CD4-positive, alpha-beta T cell treated with Interleukin-4 for 1 hour (primary cell): ENCODE results near the gene LDLRAD4.

Experiments
- DNase-seq, 2 donors: peaks; one replicate each; pipeline ENCODE4 v3.0.0-alpha.2; 2020 to 2022

The LDLRAD4 gene

DNA sequence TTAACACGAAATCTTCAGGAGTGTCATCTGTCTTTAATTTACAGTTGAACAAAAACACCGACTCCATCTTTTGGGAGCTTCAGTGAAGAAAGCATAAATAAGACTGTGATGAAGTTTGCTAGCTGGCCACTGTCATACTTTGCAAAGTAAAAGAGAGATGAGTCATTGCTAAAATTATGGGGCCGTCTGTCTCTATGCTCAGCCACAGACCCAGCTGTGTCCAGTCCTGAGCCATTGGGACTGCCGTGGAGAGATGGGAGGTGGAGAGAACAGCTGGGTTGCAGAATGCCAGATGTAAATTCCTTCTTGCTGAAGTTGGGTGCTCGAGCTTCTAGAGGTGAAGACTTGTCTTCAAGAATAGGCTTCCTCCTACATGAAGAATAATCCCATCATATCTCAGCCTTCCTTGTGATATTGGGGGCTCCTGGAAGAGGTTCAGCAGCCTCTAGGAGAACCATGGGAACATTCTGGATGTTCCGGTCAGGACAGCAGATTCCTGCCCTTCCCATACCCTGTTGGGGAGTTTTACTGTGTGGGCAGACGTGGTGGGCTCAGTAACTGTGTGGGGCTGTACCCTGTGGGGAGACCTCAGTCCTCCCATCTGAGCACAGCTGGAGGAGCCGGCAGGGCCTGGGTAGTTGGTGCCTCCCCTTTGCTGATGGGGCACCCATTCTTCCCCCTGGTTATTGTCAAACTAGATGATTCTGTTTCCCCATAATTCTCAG is 71.1 kb downstream of the LDLRAD4 start:
- DNase-seq = no peak

DNA sequence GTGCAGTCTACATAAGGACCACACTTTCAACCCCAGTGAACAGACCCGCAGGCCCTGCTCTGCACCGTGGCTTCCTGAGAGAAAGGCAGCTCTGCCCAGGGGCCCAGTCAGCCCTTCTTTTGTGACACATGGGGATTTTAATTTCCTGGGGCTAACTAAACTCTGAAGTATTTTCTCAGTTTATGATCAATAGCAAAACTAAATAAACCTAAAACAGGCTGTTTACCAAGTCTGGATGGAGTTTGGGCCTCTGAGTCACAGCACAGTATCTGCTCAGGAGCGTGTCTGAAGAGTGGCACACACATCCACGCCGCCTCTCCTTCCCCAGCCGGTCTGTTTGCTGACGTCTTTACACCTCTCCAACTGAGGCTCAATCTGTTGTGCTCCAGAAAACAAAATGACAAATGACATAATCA is 72.3 kb downstream of the LDLRAD4 start:
- no peak for DNase-seq

DNA sequence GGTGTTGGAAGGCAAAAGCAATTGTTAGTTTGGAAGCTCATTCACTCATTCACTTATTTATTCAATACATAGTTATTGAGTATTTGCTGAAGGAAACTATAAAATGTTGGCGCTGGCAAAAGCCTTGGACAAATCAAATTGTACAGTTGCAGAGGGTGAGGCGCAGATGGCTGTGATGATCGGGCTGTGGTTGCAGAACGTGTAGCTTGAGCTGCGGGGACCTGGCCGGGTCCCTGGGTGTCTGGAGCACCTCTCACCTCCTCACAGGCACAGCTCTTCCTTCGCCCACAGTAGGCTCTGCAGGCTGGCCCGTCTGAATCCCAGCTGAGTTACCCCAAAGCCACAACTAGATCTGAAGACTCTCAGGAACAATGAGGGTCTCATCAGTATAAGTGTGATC is 72.7 kb downstream of the LDLRAD4 start:
- no peak for DNase-seq

DNA sequence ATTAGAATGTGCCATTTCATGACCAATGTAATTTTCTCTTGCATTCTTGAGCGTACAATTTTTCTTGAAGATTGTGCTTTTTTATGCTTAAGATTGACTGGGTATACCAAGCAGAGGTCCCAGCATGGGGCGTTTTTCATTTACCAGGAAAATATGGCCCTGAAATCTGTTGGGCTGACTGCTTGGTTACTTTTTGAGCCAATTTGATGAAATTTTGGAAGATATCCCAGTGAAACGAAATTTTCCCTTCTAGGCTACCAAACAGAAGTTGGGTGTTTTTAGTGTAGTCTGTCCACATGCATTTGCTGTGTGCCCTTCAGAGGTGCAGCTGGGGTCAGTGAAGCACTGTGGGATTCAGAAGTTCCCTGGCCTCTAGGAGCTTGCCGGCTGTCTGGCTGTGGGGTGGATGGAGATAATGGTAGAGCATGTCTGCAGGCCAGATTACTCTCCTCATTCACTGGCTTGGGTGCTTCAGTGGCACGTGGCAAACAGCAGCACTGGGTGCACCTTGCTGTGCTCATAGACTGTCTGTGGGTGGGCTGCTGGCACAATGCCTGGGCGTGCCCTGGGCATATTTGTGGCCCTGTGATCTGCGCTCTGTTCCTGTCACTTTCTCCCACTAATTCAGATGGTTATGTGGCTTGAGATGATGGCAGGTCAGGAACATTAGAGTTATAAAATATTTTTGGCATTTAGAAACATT is 73.3 kb downstream of the LDLRAD4 start:
- no peak for DNase-seq

DNA sequence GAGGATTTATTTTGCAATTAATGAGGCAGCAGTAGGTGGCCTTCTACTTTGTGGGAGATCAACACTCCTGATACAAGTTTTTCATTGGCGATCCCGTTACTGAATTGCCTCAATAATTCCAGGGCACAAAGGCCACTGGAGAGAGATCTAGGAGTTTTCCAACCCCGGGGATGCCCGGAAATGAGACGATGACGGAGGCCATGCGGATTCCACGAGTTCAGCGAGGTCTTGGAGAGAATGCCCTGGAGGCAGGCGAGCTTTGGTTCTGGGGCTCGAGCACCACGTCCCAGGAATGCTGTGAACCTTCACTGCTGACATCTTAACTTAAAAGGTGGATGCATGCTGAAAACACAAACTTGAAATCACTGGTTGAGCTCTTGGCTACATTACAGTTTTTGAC is 74.2 kb downstream of the LDLRAD4 start:
- DNase-seq = no peak

DNA sequence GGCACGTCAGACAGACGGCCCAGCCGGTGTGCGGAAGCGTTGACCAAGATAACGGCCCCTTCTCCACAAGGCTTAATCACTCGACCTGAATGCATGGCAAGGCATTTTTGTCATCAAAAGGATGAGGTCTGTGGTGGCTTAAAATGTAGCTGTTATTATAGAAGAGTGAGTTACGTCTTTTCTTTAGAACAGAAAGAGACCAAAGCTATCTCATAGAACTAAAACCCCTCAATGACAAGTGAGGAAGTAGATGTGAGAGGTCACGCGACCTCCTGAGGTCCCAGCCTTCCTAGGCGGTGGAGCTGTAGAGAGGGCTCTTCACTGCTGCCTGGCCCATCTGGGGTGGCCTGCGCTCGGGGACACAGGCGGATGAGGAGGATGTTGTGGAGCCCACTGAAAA is 75.7 kb downstream of the LDLRAD4 start:
- no peak for DNase-seq

DNA sequence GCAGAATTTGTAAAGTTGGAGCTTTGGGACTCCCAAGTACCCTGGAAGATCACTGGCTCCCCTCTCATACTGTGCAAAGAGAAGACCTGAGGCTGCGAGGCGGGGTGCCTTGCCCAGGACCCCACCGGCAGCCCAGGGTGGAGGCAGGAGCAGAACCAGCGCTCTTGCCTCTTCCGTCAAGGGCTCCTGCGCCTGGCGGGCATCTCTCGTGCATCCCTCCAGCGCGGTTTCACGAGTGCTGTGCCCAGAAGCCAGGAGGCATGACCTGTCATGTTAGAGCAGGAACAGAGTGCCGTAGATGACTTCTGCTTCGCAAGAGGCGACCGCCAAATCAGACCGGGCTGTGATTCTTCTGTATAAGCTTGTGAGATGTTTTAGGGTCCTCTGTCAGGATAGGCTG is 77.3 kb downstream of the LDLRAD4 start:
- DNase-seq = no peak

DNA sequence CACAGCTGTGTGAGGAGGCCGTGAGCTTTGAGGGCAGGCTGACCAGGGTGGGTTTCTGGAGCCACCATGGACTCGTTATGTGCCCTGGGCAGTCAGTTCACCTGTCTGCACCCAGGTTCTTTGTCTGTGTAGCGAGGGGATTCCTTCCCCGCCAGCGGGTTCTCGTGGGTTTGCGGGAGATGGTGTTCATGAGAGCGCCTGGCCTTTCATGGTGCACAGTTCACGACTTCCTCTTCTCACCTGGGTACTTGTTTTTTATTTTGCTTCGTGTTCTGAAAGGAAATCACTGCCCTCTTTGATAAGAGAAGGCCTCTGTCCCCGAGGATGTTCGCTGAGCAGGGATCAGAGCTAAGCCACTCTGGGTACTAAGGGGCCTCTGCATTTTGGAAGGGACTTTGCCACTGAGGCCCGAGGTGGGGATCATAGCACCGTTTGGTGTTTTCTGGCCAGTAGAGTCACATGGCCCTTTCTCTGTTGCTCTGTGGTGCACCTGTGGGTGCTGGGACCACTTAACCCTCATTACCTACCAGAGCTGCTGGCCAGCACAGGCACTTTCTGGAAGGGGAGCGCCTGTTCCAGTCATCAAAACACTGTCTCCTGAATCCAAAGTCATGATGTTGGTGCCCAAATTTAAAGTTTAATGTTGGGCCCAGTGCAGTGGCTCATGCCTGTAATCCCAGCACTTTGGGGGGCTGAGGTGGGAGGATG is 78.5 kb downstream of the LDLRAD4 start:
- no peak for DNase-seq

DNA sequence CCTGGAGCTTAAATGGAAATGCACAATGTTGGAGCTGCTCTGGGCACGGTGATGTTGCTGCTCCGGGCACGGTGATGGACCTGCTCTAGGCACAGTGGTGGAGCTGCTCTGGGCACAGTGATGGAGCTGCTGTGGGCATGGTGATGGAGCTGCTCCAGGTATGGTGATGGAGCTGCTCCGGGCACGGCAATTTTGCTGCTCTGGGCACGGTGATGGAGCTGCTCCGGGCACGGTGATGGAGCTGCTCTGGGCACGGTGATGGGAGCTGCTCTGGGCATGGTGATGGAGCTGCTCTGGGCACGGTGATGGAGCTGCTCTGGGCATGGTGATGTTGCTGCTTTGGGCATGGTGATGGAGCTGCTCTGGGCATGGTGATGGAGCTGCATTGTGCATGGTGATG is 79.7 kb downstream of the LDLRAD4 start:
- no peak for DNase-seq

DNA sequence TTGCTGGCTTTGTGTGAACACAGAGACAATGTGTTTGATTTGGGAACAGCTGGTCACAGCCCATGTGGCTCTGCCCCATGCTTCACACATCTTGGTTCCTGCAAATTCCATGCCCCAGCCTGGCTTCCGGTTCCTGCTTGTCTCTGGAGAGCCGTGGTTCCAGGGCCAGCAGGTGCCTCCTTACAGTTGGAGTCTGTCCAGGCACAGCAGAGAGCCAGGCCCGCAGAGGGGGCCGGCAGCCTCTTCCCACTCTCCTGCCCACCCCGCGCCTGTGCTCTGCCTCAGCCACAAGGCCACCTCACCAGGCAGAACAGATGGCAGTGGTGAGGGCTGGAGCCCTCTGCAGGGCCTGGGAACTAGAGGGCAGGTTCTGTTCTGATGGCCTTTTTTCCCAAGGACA is 81.5 kb downstream of the LDLRAD4 start:
- no peak for DNase-seq

DNA sequence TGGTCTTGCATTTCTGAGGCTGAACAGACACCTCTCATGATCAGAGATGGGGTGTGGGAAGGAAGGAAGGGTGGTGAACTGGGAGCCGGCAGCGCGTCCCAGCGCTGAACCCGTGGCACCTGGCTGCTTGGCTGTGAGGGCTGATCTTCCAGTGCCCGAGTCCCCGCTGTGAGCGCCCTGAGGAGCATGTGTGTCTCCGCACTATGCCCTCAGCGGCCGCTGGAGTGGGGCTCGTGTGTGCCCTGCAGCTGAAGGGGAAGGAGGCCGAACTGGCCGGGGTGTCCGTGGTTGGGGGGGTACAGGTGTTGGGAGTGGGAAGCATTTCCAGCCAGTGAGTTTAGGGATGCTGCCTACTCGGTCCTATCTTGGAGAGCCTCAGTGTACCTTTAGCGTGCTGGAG is 82.2 kb downstream of the LDLRAD4 start:
- DNase-seq = no peak

DNA sequence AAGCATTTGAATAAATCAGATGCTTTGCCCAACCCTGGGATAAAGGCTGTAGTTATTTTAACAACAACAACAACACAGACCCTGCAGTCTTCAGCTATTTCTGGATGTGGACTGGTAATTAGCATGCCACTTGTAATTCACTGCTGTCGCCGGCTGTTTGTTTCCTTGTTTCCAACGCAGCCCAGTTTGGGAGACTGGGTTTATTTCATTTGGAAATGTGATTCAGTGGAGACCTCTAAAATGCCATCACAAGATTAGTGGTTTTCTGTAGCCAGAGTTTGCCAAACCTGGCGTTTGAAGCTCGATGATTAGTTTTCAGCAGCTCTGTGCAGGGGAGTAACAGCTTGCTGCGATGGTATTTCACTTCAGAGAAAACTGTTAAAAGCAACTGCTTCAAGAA is 83.5 kb downstream of the LDLRAD4 start:
- DNase-seq = no peak

DNA sequence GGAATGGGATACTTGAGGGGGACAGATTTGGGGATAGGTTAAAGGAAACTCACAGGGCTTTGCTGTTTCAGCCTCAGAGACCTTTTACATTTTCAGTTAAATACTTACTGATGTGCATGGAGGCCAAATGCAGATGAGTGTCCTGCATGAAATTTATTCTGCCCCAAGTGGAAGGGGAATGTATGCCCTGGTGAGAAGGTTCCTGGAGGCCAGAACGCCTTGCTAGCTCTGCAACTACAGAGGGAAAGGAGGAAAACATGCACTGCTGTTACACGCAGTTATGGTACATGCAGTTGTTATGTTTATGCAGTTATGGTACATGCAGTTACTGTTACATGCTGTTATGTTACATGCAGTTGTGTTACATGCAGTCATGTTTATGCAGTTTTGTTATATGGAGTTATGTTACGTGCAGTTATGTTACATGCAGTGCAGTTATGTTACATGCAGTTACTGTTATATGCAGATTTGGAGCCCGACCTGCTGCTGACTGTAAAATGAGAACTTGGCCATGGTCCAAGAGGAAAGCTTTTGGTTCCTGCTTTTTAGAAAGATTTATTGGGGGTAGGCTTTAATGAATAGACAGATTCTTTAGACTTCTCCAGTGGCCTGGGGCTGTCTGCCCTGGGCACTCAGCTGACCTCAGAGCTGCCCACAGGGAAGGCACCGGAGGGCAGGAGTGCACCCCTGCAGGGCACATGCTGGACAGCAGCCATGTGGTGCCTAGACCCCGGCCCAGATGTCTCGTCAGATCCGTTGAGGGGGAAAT is 84.1 kb downstream of the LDLRAD4 start:
- DNase-seq = no peak

DNA sequence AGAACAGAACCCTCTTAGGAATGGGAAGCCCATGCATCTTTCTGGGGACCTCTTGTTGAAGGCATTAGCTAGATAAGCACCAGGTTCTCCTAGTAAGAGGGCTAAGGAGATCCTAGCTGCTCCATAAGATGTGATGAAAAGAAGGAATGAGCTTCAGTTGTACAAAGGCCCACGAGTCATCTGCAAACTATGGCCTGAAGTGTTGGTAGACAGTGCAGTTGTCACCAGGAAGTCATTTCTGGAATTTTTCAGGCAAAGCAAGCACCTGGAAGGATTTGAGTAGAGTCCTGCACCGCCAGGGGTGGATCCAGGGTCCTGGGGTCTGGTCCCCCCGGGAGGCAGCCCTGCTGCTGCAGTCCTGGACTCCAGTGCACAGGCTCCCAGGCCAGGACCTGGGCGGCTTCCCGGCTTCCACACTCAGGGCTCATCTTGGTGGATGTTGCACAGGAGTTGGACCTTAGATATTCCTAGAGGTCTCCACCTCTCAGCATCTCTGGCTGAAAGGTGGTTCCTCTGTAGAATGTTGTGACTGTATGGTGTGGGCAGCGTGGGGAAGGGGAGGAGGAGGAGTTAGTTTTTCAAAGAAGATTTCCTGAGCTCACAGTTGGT is 85.3 kb downstream of the LDLRAD4 start:
- no peak for DNase-seq

DNA sequence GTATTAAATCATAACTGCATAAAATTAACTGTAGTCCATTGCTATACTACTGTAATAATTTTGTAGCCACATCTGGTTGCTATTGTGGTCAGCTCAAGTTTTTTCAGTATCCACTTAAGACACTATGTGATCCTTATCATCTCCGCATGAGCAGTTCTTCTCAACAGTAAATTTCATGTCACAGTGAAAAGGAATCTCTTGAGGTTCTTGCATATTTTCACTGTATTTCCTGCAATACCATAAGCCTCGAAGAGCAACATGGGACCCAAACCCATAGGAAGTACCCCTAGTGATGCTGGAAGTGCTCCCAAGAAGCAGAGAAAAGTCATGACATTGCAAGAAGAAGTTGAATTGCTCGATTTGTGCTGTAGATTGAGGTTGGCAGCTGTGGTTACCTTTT is 86.7 kb downstream of the LDLRAD4 start:
- no peak for DNase-seq

DNA sequence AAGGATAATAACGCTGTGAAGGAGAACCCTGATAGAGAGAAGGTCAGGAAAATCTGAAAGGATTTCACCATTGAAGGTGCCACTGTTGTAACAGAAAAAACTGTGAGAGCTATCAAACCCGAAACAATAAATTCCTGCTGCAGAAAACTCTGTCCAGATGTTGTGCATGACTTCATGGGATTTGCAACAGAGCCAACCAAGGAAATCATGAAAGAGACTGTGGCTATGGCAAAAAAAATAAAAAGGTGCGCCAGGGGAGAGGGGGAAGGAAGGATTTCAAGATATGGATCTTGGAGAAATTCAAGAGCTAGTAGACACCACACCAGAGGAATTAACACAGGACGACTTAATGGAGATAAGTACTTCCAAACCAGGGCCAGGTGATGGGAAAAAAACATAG is 88.0 kb downstream of the LDLRAD4 start:
- DNase-seq = no peak

DNA sequence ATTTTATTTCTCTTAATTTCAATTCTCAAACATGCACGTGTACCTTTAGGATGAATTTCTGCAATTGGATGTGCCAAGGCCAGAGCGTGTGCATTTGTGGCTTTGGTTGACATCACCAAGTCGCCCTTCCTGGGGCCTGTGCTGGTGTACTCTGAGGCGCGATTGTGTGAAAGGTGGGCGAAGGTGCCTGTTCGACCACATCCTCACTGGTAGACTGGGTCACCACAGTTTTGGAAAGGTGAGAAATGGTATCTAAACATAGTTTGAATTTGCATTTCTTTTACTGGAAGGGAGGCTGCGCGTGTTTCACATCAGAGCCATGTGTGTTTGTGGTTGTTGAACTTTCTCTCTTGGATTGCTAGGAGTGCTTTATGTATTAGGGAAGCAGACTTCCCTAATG is 89.8 kb downstream of the LDLRAD4 start:
- DNase-seq = no peak

DNA sequence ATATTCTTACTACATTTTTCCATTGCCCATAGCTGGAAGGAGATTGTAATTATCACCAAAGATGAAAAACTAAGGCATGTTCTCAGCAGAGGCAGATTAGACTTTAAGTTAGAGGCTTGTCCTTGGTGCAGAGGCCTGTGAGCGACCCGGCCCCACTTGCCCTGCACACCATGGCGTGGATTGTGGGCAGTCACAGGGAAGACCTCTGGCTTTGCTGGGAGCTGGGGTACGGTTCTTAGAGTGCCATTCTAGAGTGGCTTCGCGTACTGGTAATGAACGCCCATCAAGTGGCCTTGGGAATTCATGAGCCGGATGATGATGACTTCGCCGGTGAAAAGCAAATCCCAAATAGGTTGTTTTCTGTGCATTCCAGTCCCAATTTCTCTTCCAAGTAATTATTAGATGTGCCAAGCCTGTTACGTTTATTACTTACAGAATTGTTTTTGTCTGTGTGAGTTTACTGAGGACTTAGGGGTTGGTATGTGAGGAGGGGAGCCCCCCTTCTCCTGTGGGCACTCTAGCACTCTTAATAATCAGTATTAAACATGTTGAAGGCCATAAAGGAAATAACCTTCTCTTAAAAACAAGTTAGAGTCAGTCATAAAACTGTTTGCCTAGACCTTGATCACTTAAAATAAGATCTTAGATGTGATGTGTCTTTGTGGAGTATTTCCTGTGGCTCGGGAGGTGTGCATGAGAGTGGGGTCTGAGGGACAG is 90.6 kb downstream of the LDLRAD4 start:
- no peak for DNase-seq

DNA sequence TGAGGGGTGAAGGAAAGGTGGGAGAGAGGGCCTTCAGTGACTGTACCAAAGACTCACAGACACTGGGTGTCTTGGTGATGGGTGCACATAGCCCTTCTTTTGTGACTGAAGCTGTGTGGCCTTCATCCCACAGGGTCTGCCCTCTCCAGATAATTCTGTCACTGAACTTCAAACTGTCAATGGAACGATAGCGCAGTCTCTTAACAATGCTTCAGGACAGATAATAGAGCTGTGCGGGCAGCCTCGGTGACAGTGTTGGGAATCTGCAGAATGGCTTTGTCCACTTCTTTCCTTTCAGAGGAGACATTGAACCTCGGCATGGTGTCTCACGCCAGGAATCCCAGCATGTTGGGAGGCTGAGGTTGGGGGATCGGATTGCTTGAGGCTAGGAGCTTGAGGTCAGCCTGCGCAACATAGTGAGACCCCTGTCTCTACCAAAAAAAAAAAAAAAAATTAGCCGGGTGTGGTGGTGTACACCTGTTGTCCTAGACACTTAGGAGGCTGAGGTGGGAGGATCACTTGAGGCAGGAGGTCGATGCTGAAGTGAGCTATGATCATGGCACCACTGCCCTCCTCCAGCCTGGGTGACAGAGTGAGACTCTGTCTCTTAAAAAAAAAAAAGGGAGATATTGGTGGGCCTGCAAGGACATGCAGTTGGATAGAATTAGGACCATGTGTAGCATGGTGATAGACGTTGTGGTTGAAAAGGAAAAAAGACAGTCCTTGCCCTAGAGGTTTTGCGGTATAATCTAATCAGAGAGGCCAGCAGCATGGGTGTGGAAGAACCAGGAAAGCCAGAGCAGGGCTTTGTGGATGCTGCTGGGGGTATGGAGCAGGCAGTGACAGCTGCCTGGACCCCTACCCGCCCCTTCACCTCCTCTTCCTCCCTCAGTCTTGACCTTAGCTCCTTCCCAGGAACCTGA is 91.4 kb downstream of the LDLRAD4 start:
- no peak for DNase-seq

DNA sequence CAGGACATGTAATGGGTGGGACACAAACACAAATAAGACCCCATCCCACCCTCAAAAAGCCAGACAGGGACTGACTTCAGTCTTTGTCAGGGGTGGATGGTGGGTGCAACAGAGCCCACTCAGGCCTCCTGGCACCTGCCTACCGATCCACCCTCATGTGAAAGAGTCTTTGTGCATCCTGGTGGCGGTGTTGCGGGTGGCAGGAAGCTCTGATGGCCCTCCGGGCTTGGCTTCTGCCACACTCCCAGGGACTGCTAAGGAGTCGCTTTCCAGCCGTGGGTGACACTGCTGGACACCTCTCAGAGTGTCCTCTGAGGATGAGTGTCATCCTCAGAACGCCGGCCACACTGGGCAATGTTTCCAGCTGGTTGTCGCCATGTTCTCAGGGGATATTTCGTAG is 92.6 kb downstream of the LDLRAD4 start:
- no peak for DNase-seq

DNA sequence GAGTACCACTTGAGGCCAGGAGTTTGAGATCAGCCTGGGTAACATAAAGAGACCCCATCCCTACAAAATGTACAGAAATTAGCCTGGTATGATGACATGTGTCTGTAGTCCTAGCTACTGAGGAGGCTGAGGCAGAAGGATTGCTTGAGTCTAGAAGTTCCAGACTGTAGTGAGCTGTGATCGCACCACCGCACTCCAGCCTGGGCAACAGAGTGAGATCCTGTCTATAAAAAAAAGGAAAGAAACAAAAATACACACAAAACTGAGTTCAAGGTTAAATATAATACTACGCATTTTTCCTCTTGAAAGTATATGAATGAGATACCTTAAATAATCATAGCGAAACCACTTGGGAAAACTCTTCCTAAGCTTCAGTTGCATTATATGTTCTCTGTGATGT is 94.0 kb downstream of the LDLRAD4 start:
- no peak for DNase-seq
